ENCODE results near the gene GSG1L.

The GSG1L gene

DNA sequence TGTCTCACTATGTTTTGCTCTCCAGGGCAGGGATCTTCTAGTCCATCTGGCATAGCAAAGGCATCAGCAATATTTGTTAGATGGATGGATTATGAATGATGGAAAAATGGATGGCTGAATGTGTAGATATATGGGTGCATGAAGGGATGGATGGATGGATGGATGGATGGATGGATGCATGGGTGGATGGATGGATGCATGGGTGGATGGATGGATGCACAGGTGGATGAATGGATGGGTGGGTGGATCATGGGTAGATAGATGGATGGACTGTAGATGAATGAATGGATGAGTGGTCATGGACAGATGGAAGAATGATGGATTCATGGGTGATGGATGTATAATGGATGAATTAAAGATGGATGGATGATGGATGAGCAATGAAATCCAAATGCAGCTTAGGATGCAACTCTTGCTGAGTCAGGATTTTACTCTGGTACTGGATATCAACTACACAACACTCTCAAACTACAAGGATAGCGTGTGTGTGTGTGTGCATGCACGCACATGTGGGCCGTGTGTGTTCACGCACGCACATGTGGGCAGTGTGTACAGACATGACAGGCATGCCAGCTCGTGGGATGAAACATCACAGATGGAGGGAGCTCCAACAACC is 34.0 kb downstream of the GSG1L start:
- no peak overlapping the region for H3K4me3 ChIP-seq (ENCODE audit: low read depth, low read length)
- TF ChIP-seq, protein P1, sequence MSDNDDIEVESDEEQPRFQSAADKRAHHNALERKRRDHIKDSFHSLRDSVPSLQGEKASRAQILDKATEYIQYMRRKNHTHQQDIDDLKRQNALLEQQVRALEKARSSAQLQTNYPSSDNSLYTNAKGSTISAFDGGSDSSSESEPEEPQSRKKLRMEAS (IDR thresholded peaks at IDR 0.05; ENCODE audit: low read depth, low read length), result no peak
- TF ChIP-seq, protein P2, sequence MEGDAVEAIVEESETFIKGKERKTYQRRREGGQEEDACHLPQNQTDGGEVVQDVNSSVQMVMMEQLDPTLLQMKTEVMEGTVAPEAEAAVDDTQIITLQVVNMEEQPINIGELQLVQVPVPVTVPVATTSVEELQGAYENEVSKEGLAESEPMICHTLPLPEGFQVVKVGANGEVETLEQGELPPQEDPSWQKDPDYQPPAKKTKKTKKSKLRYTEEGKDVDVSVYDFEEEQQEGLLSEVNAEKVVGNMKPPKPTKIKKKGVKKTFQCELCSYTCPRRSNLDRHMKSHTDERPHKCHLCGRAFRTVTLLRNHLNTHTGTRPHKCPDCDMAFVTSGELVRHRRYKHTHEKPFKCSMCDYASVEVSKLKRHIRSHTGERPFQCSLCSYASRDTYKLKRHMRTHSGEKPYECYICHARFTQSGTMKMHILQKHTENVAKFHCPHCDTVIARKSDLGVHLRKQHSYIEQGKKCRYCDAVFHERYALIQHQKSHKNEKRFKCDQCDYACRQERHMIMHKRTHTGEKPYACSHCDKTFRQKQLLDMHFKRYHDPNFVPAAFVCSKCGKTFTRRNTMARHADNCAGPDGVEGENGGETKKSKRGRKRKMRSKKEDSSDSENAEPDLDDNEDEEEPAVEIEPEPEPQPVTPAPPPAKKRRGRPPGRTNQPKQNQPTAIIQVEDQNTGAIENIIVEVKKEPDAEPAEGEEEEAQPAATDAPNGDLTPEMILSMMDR (IDR thresholded peaks at IDR 0.05; ENCODE audit: low read depth, low read length), result no peak
- TF ChIP-seq MYC (IDR thresholded peaks at IDR 0.05; ENCODE audit: low read depth, low read length) (no peak), POLR2A (IDR thresholded peaks at IDR 0.05; ENCODE audit: extremely low read depth, insufficient read length) (no peak)
- DNase-seq (ENCODE audit: low read depth), result no peak

DNA sequence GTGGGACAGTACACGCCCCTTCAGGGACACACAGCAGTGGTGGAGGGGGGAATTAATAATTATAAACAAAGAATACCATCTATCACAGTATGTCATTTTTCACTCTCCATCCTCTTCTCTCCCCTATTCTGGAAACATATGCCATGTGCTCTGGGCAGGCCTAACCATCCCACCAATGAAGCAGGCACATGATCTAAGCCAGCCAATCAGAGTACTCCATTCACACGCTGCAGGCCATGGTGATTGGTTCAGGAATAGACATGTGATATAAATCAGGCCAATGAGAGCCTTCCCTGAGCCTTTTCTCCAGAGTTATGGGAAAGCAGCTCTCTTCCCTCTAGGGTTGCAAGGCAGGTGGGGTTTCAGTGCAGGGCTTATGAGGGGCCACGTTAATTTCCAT is 36.5 kb downstream of the GSG1L start:
- DNase-seq (ENCODE audit: low read depth), result no peak
- no peak overlapping the region for H3K4me3 ChIP-seq (ENCODE audit: low read depth, low read length)
- TF ChIP-seq, protein P2 (IDR thresholded peaks at IDR 0.05; ENCODE audit: low read depth, low read length), result no peak
- no peak for TF ChIP-seq POLR2A (IDR thresholded peaks at IDR 0.05; ENCODE audit: extremely low read depth, insufficient read length)
- TF ChIP-seq MYC (IDR thresholded peaks at IDR 0.05; ENCODE audit: low read depth, low read length), result no peak
- TF ChIP-seq, protein P1 (IDR thresholded peaks at IDR 0.05; ENCODE audit: low read depth, low read length), result peak; percentile 12; the same call in 1 of the 2 replicates

DNA sequence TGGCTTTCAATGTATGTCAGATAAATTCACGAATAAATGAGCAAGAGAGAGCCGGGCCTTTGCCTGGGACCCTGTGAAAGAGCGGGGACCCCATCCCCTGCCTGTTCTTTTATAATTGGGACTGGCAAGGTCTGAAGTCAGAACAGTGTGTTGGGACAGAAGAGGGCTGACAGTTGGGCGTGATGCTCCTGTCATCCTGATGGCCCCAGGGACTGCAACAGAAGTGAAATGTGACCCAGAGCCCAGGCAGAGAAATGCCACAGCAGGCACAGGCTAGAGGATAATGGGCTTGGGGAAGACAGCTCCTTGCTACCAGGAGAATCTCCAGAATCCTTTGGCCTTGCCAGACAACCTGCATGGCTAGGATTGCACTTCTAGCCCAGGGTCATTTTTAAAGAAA is 37.9 kb downstream of the GSG1L start:
- TF ChIP-seq MYC (IDR thresholded peaks at IDR 0.05; ENCODE audit: low read depth, low read length) (no peak), POLR2A (IDR thresholded peaks at IDR 0.05; ENCODE audit: extremely low read depth, insufficient read length) (no peak)
- TF ChIP-seq, protein P2 (IDR thresholded peaks at IDR 0.05; ENCODE audit: low read depth, low read length), result no peak
- TF ChIP-seq, protein P1 (IDR thresholded peaks at IDR 0.05; ENCODE audit: low read depth, low read length), result no peak
- no peak for DNase-seq (ENCODE audit: low read depth)
- H3K4me3 ChIP-seq (ENCODE audit: low read depth, low read length), result no peak overlapping the region

DNA sequence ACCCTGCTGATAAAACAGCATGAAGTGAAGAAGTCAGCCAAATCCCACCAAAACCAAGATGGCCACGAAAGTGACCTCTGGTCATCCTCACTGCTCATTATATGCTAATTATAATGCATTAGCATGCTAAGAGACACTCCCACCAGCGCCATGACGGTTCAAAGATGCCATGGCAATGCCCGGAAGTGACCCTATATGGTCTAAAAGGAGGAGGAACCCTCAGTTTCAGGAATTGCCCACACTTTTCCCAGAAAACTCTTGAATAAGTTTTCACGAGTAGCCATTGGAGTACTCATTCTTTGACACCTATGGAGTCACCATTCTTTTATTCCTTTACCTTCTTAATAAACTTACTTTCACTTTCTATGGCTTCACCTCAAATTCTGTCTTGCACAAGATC is 44.3 kb downstream of the GSG1L start:
- H3K4me3 ChIP-seq (ENCODE audit: low read depth, low read length), result no peak overlapping the region
- TF ChIP-seq, protein P1 (IDR thresholded peaks at IDR 0.05; ENCODE audit: low read depth, low read length), result no peak
- TF ChIP-seq POLR2A (IDR thresholded peaks at IDR 0.05; ENCODE audit: extremely low read depth, insufficient read length) (no peak), MYC (IDR thresholded peaks at IDR 0.05; ENCODE audit: low read depth, low read length) (no peak)
- TF ChIP-seq, protein P2 (IDR thresholded peaks at IDR 0.05; ENCODE audit: low read depth, low read length), result no peak

DNA sequence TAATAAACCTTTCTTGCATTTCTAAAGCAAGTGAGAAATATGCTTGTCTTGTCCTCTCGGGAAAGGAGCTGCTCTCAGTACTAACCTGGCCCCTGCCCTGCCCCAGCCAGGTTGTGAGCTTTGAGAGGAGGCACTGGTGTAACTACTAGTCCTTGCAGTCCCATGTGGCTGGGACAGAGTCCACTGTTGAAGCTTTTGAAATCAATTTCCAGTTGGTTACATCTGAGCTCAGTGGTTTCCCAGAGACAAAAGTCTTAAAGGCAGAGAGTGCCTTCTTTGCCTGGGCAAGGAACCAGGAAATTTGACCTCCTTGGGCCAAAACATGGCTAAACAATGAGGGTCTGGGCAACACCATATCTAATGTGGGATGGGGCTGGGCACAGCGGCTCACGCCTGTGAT is 48.7 kb downstream of the GSG1L start:
- H3K4me3 ChIP-seq (ENCODE audit: low read depth, low read length), result no peak overlapping the region
- peak; percentile 61 for DNase-seq (ENCODE audit: low read depth)
- TF ChIP-seq MYC (IDR thresholded peaks at IDR 0.05; ENCODE audit: low read depth, low read length), result no peak
- TF ChIP-seq, protein P1 (IDR thresholded peaks at IDR 0.05; ENCODE audit: low read depth, low read length), result peak; percentile 53; the same call in 1 of the 2 replicates

More for the DNA sequence above, 44.3 kb downstream of the GSG1L start:
- DNase-seq (ENCODE audit: low read depth), result no peak

DNA sequence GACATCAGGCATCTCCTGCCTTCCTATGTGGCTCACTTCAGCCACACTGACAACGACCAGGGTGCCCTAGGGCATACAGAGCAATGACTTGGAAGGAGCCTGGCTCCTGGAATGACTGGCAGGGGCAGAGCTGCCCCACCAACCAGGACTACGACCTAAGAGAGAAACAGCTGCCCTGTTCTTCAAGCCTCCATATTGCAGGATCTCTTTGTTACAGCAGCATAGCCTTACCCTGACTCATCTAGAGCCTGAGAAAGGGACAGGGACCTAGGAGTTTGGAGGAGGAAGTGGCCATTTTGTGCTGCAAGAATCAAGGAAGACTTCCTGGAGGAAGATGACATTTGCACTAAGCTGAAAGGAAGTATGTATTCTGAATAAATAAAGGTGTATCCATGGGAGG is 49.6 kb downstream of the GSG1L start:
- DNase-seq (ENCODE audit: low read depth), result no peak
- H3K4me3 ChIP-seq (ENCODE audit: low read depth, low read length), result no peak overlapping the region
- TF ChIP-seq POLR2A (IDR thresholded peaks at IDR 0.05; ENCODE audit: extremely low read depth, insufficient read length) (no peak), MYC (IDR thresholded peaks at IDR 0.05; ENCODE audit: low read depth, low read length) (no peak)
- TF ChIP-seq, protein P2 (IDR thresholded peaks at IDR 0.05; ENCODE audit: low read depth, low read length), result no peak
- TF ChIP-seq, protein P1 (IDR thresholded peaks at IDR 0.05; ENCODE audit: low read depth, low read length), result no peak

Measured in NB4 (cell line).